ENCODE results near the gene FGF12. TPM values are rescaled to one million over a fixed set of nuclear protein-coding genes. Genes with fewer than 3 reads are reported as not detected.

FGF12 gene
- polyA plus RNA-seq, 1 of the 3 experiments (the other 2 are of a cell fraction) = 0.30 TPM

GRCh38 chr3:192364316-192364715 is 363.0 kb downstream of the FGF12 start:
- Histone ChIP-seq H3K9me2 (no peaks in the 10 kb centered on the region), H3K4me3 (ENCODE audit: low read depth in 2 of 2, low read length in 1 of 2) (no peak overlapping the region), H3K27me3 (ENCODE audit: insufficient read depth) (no peaks in the 10 kb centered on the region), H3K9me3 (no peaks in the 10 kb centered on the region), H3K27ac (ENCODE audit: low read depth in 2 of 2, low read length in 1 of 2) (no peak overlapping the region), H4K20me1 (ENCODE audit: insufficient read depth) (no peaks in the 10 kb centered on the region), H3K4me1 (ENCODE audit: control insufficient read depth in 1 of 2, insufficient read depth in 2 of 2, low read depth in 1 of 2, low read length in 1 of 2) (no peaks in the 10 kb centered on the region), H3K9ac (no peak overlapping the region), H3F3A (replicated peaks; ENCODE audit: insufficient read depth) (no peaks in the 10 kb centered on the region), H2AFZ (ENCODE audit: low read depth) (no peak overlapping the region), H3K4me2 (no peak overlapping the region), H3K79me2 (ENCODE audit: insufficient read depth) (no peaks in the 10 kb centered on the region), H3K36me3 (replicated peaks in 1 of 2; ENCODE audit: control insufficient read depth in 1 of 2, insufficient read depth in 2 of 2, low read length in 1 of 2) (no peaks in the 10 kb centered on the region)
- WGBS (ENCODE audit: low lambda C conversion rate) = 5% methylated on average over 1 of the region's 1 CpG
- no peak for DNase-seq
- ChIA-PET CTCF (no interaction called here), POLR2A (no interaction called here)
- TF ChIP-seq MEF2A (IDR thresholded peaks at IDR 0.05; ENCODE audit: borderline replicate concordance, low read depth) (no peak), TEAD4 (IDR thresholded peaks at IDR 0.05; ENCODE audit: borderline replicate concordance, insufficient read depth) (no peak)

GRCh38 chr3:192354687-192355086 is 372.7 kb downstream of the FGF12 start:
- no peak overlapping the region for H3K9ac ChIP-seq
- ChIA-PET POLR2A (no interaction called here), CTCF (no interaction called here)
- no peak overlapping the region for H3K4me3 ChIP-seq (ENCODE audit: low read depth in 2 of 2, low read length in 1 of 2)
- H3K9me3 ChIP-seq = no peaks in the 10 kb centered on the region
- 7% methylated on average over 7 of the region's 7 CpGs for WGBS (ENCODE audit: low lambda C conversion rate)
- H3K27ac ChIP-seq (ENCODE audit: low read depth in 2 of 2, low read length in 1 of 2) = no peak overlapping the region
- no peak overlapping the region for H3K4me2 ChIP-seq
- H3K4me1 ChIP-seq (ENCODE audit: control insufficient read depth in 1 of 2, insufficient read depth in 2 of 2, low read depth in 1 of 2, low read length in 1 of 2) = no peaks in the 10 kb centered on the region
- no peaks in the 10 kb centered on the region for H3K36me3 ChIP-seq (replicated peaks in 1 of 2; ENCODE audit: control insufficient read depth in 1 of 2, insufficient read depth in 2 of 2, low read length in 1 of 2)
- no peaks in the 10 kb centered on the region for H4K20me1 ChIP-seq (ENCODE audit: insufficient read depth)
- no peak for TF ChIP-seq MXI1 (IDR thresholded peaks at IDR 0.05; ENCODE audit: low read depth, low read length)
- TF ChIP-seq RXRA (IDR thresholded peaks at IDR 0.05; ENCODE audit: borderline replicate concordance, low read depth) = no peak
- no peak for TF ChIP-seq REST (IDR thresholded peaks at IDR 0.05; ENCODE audit: low read depth, low read length)
- TF ChIP-seq IRF3 (IDR thresholded peaks at IDR 0.05; ENCODE audit: low read depth, low read length) = no peak
- no peak for TF ChIP-seq MEF2A (IDR thresholded peaks at IDR 0.05; ENCODE audit: borderline replicate concordance, low read depth)
- TF ChIP-seq FOSL2 (IDR thresholded peaks at IDR 0.05; ENCODE audit: borderline replicate concordance, low read depth) = no peak
- TF ChIP-seq USF1 (IDR thresholded peaks at IDR 0.05; ENCODE audit: borderline replicate concordance, low read depth) = no peak
- no peak for TF ChIP-seq SMC3 (IDR thresholded peaks at IDR 0.05; ENCODE audit: low read depth, low read length)
- TF ChIP-seq ELF1 (IDR thresholded peaks at IDR 0.05) = no peak
- no peak for TF ChIP-seq RCOR1 (IDR thresholded peaks at IDR 0.05; ENCODE audit: low read length)
- TF ChIP-seq FOXJ3 (CRISPR knock-in tag; IDR thresholded peaks at IDR 0.05) = no peak
- no peaks in the 10 kb centered on the region for H3K9me2 ChIP-seq
- no peaks in the 10 kb centered on the region for H3K79me2 ChIP-seq (ENCODE audit: insufficient read depth)
- DNase-seq = no peak
- H2AFZ ChIP-seq (ENCODE audit: low read depth) = no peak overlapping the region
- H3F3A ChIP-seq (replicated peaks; ENCODE audit: insufficient read depth) = no peaks in the 10 kb centered on the region
- H3K27me3 ChIP-seq (ENCODE audit: insufficient read depth) = no peaks in the 10 kb centered on the region
